ENCODE data around the gene ITPR3. TPM values are rescaled to one million over a fixed set of nuclear protein-coding genes. Genes with fewer than 3 reads are reported as not detected.

Gene ITPR3
- total and polyA plus RNA-seq, 2 donors (not counting 3 experiments of a cell fraction or from before 2014, with no cell fraction given): 28.8 to 52.2 TPM

- Histone ChIP-seq H3K4me2 (ENCODE audit: insufficient read depth, low read length) (no peak overlapping the region), H2AFZ (ENCODE audit: low read depth, low read length) (no peak overlapping the region), H3K9me1 (replicated peaks; ENCODE audit: control insufficient read depth, extremely low read depth, insufficient read depth, low read length) (no peaks in the 10 kb centered on the region), H3K27me3 (ENCODE audit: control insufficient read depth in 2 of 2, insufficient read depth in 2 of 2, low read length in 2 of 2) (no peaks in the 10 kb centered on the region), H3K36me3 (ENCODE audit: control insufficient read depth in 2 of 2, extremely low read depth in 1 of 2, insufficient read depth in 2 of 2, low read length in 2 of 2) (peaks cover 0 to 5% of the 10 kb centered on the region in 2 experiments), H3K27ac (ENCODE audit: insufficient read depth, low read depth, low read length) (peak overlapping the region; percentile 70), H3K4me1 (ENCODE audit: control insufficient read depth, extremely low read depth, insufficient read depth, low read length) (peaks cover 71% of the 10 kb centered on the region), H3K79me2 (ENCODE audit: control insufficient read depth, insufficient read depth, low read length) (peaks cover 3% of the 10 kb centered on the region), H3K9me3 (replicated peaks; ENCODE audit: control insufficient read depth, insufficient read depth, low read length) (no peaks in the 10 kb centered on the region), H3K4me3 (replicated peaks in 1 of 3; ENCODE audit: insufficient read depth in 1 of 3, low read depth in 1 of 3, low read length in 3 of 3) (no peak overlapping the region), H4K20me1 (replicated peaks; ENCODE audit: control insufficient read depth, extremely low read depth, insufficient read depth, low read length) (no peaks in the 10 kb centered on the region), H3K9ac (replicated peaks; ENCODE audit: extremely low read depth, insufficient read depth, low read length) (no peak overlapping the region)
- DNase-seq (ENCODE audit: low read depth, low spot score): no peak
- ChIA-PET CTCF (interaction anchor here (0.7 to 5.9 kb wide), 17 partner anchors 8 to 280 kb away, joined by 3 to 47 read pairs (median 5); partner anchors contain the start of genes CUTA and UQCC2), POLR2A (interaction anchor here (1.1 to 1.2 kb wide), 2 partner anchors 14 to 76 kb away, joined by 3 to 4 read pairs; partner anchors contain the start of gene UQCC2)
- dilution Hi-C loops (cut with MboI; ENCODE audit: extremely low pct_ligation_motif_present, low sequenced_read_pairs): no loop called here
- intact Hi-C loops (cut with micrococcal nuclease): loop anchor here (2.0 kb wide), 1 partner anchor 25 kb away; no protein-coding TSS in a partner anchor
- FAIRE-seq: no peak
- TF ChIP-seq POLR2AphosphoS5 (IDR thresholded peaks at IDR 0.05; ENCODE audit: insufficient read depth, low read depth, low read length) (no peak), MYC (IDR thresholded peaks at IDR 0.05; ENCODE audit: low read depth, low read length) (no peak), JUN (IDR thresholded peaks at IDR 0.05; ENCODE audit: borderline replicate concordance, insufficient read depth, insufficient read length, low read depth) (no peak), EZH2 (IDR thresholded peaks at IDR 0.05; ENCODE audit: borderline replicate concordance, low read depth, low read length, severe bottlenecking) (no peak), MAX (IDR thresholded peaks at IDR 0.05; ENCODE audit: insufficient read depth, insufficient read length) (no peak), POLR2A (IDR thresholded peaks at IDR 0.05; ENCODE audit: low read depth, low read length) (no peak), FOS (IDR thresholded peaks at IDR 0.05; ENCODE audit: borderline replicate concordance, insufficient read depth, low read length) (no peak), GATA2 (IDR thresholded peaks at IDR 0.05; ENCODE audit: insufficient read depth, insufficient read length, low read depth, low read length) (no peak), CTCF (IDR thresholded peaks at IDR 0.05; ENCODE audit: extremely low read depth in 1 of 2, insufficient read depth in 1 of 2, low read depth in 1 of 2, low read length in 2 of 2) (no peak)
- BruUV-seq (replicated peaks): no TSS peak
Observed at GRCh38 chr6:33697845-33698244, 76.7 kb downstream of the ITPR3 start.

Data from endothelial cell of umbilical vein (primary cell).